ENCODE data around the gene ANO1. TPM values are rescaled to one million over a fixed set of nuclear protein-coding genes. Genes with fewer than 3 reads are reported as not detected.

Gene ANO1
- total and polyA plus RNA-seq, 2 of the 8 experiments (the other 6 are each of a cell fraction or from before 2014, with no cell fraction given): 4.7 to 5.0 TPM

- TF ChIP-seq SRF (IDR thresholded peaks at IDR 0.05; ENCODE audit: low read depth, low read length): no peak
- TF ChIP-seq CREB1 (IDR thresholded peaks at IDR 0.05): no peak
- no peak for TF ChIP-seq KDM5A (IDR thresholded peaks at IDR 0.05; ENCODE audit: low read length)
- no peak for TF ChIP-seq SP4 (IDR thresholded peaks at IDR 0.05; ENCODE audit: low read length)
- TF ChIP-seq CHD2 (IDR thresholded peaks at IDR 0.05; ENCODE audit: low read length): no peak
- no peak for TF ChIP-seq RBBP5 (IDR thresholded peaks at IDR 0.05; ENCODE audit: borderline replicate concordance, low read depth, low read length)
Measured at GRCh38 chr11:70064008-70064725, 13.9 kb upstream of the ANO1 start (continued).
